Esophagus muscularis mucosa (tissue), 3 donors: ENCODE data around the gene MICU1.

Source experiments
- EP300 ChIP-seq: sonication (generic); formaldehyde crosslinking; IDR thresholded peaks from one replicate; pipeline ENCODE4 v1.6.1; 2017; ENCODE audit warnings: antibody characterized with exemption
- TF ChIP-seq, protein P1 (sequence below), 3 experiments: fragments of 200-600 bp in 2 of 3; fragments of 450-650 bp in 1 of 3; sonication (generic) in 2 of 3; IDR thresholded peaks; one replicate each; pipeline ENCODE4 v1.5.1; 2017 to 2019; ENCODE audit warnings: antibody characterized with exemption in 3 of 3, mild to moderate bottlenecking in 2 of 3, moderate library complexity in 1 of 3

DNA sequence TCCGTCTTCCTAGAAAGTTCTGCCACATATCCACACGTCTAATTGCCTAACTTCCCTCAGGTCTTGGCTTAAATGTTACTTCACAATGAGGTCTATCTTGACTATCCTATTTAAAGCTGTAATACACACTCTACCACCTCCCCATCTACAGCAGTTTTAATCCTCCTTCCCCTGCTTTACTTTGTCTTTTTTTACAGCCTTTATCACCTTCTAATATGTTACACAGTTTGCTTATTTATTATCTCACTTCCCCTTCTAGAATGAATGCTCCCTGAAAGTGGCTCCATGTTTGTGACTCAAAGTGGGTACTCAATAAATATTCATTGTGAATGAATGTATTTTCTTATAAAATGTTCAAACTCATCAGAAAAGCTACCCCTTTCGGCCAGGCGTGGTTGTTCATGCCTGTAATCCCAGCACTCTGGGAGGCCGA, 13.6 kb upstream of the MICU1 start:
- TF ChIP-seq, protein P1, sequence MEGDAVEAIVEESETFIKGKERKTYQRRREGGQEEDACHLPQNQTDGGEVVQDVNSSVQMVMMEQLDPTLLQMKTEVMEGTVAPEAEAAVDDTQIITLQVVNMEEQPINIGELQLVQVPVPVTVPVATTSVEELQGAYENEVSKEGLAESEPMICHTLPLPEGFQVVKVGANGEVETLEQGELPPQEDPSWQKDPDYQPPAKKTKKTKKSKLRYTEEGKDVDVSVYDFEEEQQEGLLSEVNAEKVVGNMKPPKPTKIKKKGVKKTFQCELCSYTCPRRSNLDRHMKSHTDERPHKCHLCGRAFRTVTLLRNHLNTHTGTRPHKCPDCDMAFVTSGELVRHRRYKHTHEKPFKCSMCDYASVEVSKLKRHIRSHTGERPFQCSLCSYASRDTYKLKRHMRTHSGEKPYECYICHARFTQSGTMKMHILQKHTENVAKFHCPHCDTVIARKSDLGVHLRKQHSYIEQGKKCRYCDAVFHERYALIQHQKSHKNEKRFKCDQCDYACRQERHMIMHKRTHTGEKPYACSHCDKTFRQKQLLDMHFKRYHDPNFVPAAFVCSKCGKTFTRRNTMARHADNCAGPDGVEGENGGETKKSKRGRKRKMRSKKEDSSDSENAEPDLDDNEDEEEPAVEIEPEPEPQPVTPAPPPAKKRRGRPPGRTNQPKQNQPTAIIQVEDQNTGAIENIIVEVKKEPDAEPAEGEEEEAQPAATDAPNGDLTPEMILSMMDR (IDR thresholded peaks at IDR 0.05), result no peak
- no peak for TF ChIP-seq EP300
